Right lobe of liver (tissue), 6 donors: ENCODE data around the gene HPSE. TPM values are rescaled to one million over a fixed set of nuclear protein-coding genes. Genes with fewer than 3 reads are reported as not detected.

Experiments
- ATAC-seq, 4 donors: fragments of 200-7000 bp; cut with Tn5 transposase; one replicate each; pipeline ENCODE4 v1.9.1; 2020; ENCODE audit warnings: mild to moderate bottlenecking in 4 of 4, moderate library complexity in 4 of 4
- DNase-seq, 3 donors: peaks; one replicate each; pipeline ENCODE4 v3.0.0-alpha.2; 2020
- H3K27ac ChIP-seq, 3 donors: fragments of 200-600 bp; one replicate each; pipeline ENCODE4 v1.8.0; 2022
- H3K27me3 ChIP-seq, 2 donors: fragments of 200-600 bp; one replicate each; pipeline ENCODE4 v1.8.0; 2022
- H3K36me3 ChIP-seq, 4 donors: fragments of 200-600 bp; sonication (generic) in 1 of 4; one replicate each; pipeline versions ENCODE4 v1.5.1 to v1.8.0; 2017 to 2022; ENCODE audit warnings: control low read depth in 1 of 4
- H3K4me1 ChIP-seq, 4 donors: fragments of 200-600 bp; sonication (generic) in 1 of 4; one replicate each; pipeline versions ENCODE4 v1.5.1 to v1.8.0; 2017 to 2022; ENCODE audit warnings: control low read depth in 1 of 4
- H3K4me3 ChIP-seq, 3 donors: fragments of 200-600 bp; one replicate each; pipeline ENCODE4 v1.8.0; 2022
- H3K9me3 ChIP-seq, 4 donors: fragments of 200-600 bp; sonication (generic) in 1 of 4; one replicate each; pipeline versions ENCODE4 v1.5.1 to v1.8.0; 2017 to 2022; ENCODE audit warnings: control low read depth in 1 of 4
- CTCF ChIP-seq, 4 donors: fragments of 200-600 bp in 3 of 4; fragments of 450-650 bp in 1 of 4; IDR thresholded peaks; one replicate each; pipeline versions ENCODE4 v1.5.1 to v1.8.0; 2016 to 2022; ENCODE audit warnings: antibody characterized with exemption in 4 of 4, mild to moderate bottlenecking in 2 of 4
- POLR2A ChIP-seq: fragments of 450-650 bp; IDR thresholded peaks from one replicate; pipeline ENCODE4 v1.6.1; 2017; ENCODE audit warnings: antibody characterized with exemption, mild to moderate bottlenecking
- WGBS: methylation state at CpG from one replicate; pipeline ENCODE4 v1.1.6; 2018; ENCODE audit warnings: low coverage, low lambda C conversion rate; ENCODE audit not compliant: insufficient coverage; ENCODE audit errors: missing lambda C conversion rate; 5-methylcytosine and 5-hydroxymethylcytosine counted together
- intact Hi-C, 2 donors: fragments of 100-400 bp; cut with DNase I; formaldehyde crosslinking; loops; one replicate each; pipeline versions ENCODE4 v1.11.2 to v1.14.1; 2022
- total RNA-seq, 6 experiments: library from RNA; depleted of rRNA in 2 of 6; stranded (reverse); fragments of >200 nt in 2 of 6; fragmentation: NEBNext Ultra II Directional in 3 of 6; extraction: Animal tissue kit (Norgen Biotek cat#: 25700) in 3 of 6; gene quantifications; one replicate each; pipeline versions ENCODE4 v1.1.0 to v1.2.4, GENCODE V29; 2016 to 2023
- donor health status: DM: no; HTN: yes; CAD: no.
- donor health status: DM: no; HTN: no; CAD: no.
- donor health status: DM: no; HTN: no; CAD: no.
- donor health status: DM: no; HTN: yes; CAD: no.
- donor health status: DM: no; HTN: yes; CAD: no.

HPSE gene
- total RNA-seq, 6 experiments from 2014 or later, result 0.68 to 2.0 (median 1.2) TPM

- peak overlapping the region; percentile 96 to 99 (median 96) for H3K27ac ChIP-seq
- H3K4me3 ChIP-seq, result peak overlapping the region; percentile 61 to 81 (median 69)
- DNase-seq (no peak), ATAC-seq (peak; percentile 47 to 60 (median 54))
- H3K4me1 ChIP-seq, result peaks cover 0 to 7% (median 2%) of the 10 kb centered on the region in 4 donors
- H3K27me3 ChIP-seq, result no peaks in the 10 kb centered on the region
- TF ChIP-seq CTCF (IDR thresholded peaks at IDR 0.05) (no peak), POLR2A (no peak)
- H3K9me3 ChIP-seq, result no peaks in the 10 kb centered on the region
- no peaks in the 10 kb centered on the region for H3K36me3 ChIP-seq
- intact Hi-C loops, result no loop called here
- WGBS, result under 1% methylated on average over 9 of the region's 9 CpGs
These were observed 49.6 kb downstream of the HPSE start for GRCh38 chr4:83285055-83285407.

GRCh38 chr4:83284193-83285054, 50.2 kb downstream of the HPSE start, which contains the start of gene COQ2:
COQ2 (minus strand) TSS chr4:83284798; CDS start chr4:83284764, 34 bp downstream.
- intact Hi-C loops, result no loop called here
- WGBS, result 0% methylated on average over 44 of the region's 76 CpGs
- Histone ChIP-seq H3K9me3 (no peaks in the 10 kb centered on the region), H3K36me3 (no peaks in the 10 kb centered on the region), H3K27ac (peak within 1 kb of the TSS; percentile 96 to 99 (median 96)), H3K27me3 (no peaks in the 10 kb centered on the region), H3K4me1 (peaks cover 0 to 7% (median 2%) of the 10 kb centered on the region in 4 donors), H3K4me3 (peak within 1 kb of the TSS; percentile 61 to 81 (median 69))
- ATAC-seq (peak; percentile 93 to 95 (median 95)), DNase-seq (peak; percentile 97)
- TF ChIP-seq POLR2A (peak; percentile 85), CTCF (IDR thresholded peaks at IDR 0.05) (peak; percentile 27 to 47 (median 43))

- Histone ChIP-seq H3K36me3 (peaks cover 0 to 5% (median 0%) of the 10 kb centered on the region in 4 donors), H3K9me3 (no peaks in the 10 kb centered on the region), H3K4me1 (peaks cover 0 to 7% (median 2%) of the 10 kb centered on the region in 4 donors), H3K27me3 (no peaks in the 10 kb centered on the region), H3K27ac (no peak overlapping the region), H3K4me3 (no peak overlapping the region)
- TF ChIP-seq POLR2A, result no peak
- no peak for TF ChIP-seq CTCF (IDR thresholded peaks at IDR 0.05)
- no peak for ATAC-seq
- 80% methylated on average over 7 of the region's 7 CpGs for WGBS
- intact Hi-C loops, result no loop called here
- DNase-seq, result no peak
These were observed 51.5 kb downstream of the HPSE start for GRCh38 chr4:83283181-83283580.

GRCh38 chr4:83282049-83282535, 52.6 kb downstream of the HPSE start:
- intact Hi-C loops, result no loop called here
- ATAC-seq, result no peak

More at GRCh38 chr4:83282049-83282535, 52.6 kb downstream of the HPSE start:
- H3K27ac ChIP-seq, result no peak overlapping the region
- no peak overlapping the region for H3K4me3 ChIP-seq
- H3K27me3 ChIP-seq, result no peaks in the 10 kb centered on the region
- 22% methylated on average over 4 of the region's 4 CpGs for WGBS
- H3K9me3 ChIP-seq, result no peaks in the 10 kb centered on the region
- no peak for DNase-seq
- peaks cover 0 to 5% (median 0%) of the 10 kb centered on the region in 4 donors for H3K36me3 ChIP-seq
- peaks cover 0 to 7% (median 2%) of the 10 kb centered on the region in 4 donors for H3K4me1 ChIP-seq
- TF ChIP-seq POLR2A (no peak), CTCF (IDR thresholded peaks at IDR 0.05) (peak; percentile 63 to 76 (median 72))
